Astrocyte of the hippocampus (primary cell): ENCODE measurements around the gene ADH1A.
"Not testable (repeated sequence)": the region's sequence is repeated elsewhere in the genome, so short reads cannot be mapped to it uniquely, and the experiment has no call there.

Experiments used
- DNase-seq: peaks from one replicate; pipeline ENCODE4 v3.0.0; 2011; ENCODE audit warnings: low read depth, low spot score

ADH1A gene

DNA sequence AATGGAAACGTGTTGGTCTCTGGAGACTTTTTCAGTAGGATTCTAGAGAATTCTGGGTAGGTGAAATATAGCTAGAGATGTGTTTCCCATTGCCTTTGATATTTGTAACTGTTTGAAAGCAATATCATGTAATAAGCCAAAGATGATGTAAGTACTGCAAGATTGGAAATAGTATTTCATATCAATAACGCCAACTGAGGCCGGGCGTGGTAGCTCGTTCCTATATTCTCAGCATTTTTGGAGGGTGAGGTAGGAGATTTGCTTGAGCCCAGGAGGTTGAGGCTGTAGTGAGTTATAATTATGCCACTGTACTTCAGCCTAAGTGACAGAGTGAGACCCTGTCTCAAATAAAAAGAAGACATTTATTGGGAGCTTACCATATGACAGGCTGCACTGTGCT is 9.5 kb downstream of the ADH1A start:
- DNase-seq, result no peak

DNA sequence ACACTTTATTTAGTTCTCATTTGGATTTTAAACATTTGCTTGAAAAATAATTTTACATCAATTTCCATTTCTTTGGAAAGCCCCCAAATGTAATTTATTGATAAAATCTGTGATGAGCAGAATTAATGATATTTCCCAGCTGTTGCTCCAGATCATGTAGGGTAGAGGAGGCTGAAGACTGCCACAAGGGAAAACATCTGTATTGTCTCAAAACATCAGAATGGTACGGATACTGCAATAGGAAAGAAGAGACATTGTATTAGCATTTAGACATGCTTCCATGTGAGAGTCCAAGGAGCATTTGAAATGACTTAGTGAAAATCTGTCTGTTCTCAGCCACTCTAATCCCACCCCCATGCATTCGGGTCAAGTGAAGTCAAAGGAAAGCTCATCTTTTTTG is 14.4 kb downstream of the ADH1A start:
- DNase-seq, result no peak

DNA sequence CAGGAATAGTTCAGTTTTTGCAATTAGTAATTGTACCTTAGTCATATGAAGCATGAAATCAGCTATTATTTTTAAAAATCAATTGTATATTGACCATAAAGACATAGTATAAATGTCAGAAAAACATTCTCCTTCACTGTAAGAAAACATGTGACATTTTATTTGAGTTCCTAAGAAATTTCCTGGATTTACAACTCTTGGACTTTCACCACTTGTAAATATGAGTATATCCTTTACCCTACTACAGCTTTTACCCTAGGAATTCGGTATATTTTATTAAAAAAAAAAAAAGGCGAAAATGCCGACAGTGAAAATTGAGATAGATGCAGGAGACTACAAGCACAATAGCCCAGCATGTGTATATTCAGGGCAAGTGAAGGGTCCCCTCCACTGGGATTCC is 14.9 kb downstream of the ADH1A start:
- no peak for DNase-seq

DNA sequence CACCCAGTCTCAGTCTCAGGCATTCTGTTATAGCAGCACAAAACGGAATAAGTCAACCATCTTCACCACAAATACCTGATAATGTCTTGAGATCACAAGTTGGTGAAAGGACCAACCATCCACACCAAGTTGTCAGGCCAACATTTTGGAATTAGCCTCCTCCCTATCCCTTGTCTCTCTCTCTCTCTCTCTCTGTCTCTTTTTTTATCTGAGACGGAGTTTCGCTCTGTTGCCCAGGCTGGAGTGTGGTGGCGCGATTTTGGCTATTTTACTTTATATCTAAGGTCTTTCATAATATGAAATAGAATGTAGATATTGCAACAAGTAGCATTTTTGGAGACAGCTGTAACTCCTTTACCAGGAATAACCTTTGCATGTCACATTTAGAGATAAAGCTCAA is 15.7 kb downstream of the ADH1A start:
- no peak for DNase-seq

DNA sequence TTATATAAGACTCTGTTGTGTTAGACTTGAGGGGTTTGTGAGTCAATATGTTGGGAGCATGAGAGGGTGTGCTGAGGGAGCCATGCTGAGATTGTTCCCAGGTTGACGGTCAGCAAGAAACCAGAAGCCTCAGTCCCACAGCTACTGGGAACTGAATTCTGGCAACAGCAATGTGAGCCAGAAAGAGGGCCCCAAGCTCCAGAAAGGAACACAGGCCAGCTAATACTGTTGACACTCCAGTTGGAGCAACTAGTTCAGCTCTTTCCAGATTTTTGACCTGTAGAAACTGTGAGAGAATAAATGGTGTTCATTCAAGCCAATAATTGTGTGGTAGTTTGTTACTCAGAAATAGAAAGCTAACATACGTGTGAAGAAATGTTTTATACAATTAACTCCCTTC is 17.1 kb downstream of the ADH1A start:
- DNase-seq, result no peak

DNA sequence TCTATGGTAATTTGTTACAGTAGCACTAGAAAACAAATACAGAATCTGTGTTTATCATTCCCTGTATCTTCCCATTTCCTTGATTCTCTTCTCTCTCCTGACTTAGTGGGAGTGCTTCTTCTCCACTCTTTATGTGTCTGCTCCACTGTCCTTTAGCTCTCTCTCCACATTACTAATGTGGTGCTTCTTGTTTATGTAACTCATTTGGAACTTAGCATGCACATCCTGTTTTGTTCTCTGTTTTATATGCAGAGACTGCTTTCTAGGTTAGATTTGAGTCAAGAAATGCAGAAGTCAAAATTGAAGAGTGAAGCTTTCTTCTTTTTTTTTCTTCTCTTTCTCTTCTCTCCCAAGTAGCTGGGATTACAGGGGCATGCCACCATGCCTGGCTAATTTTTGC is 25.9 kb downstream of the ADH1A start:
- DNase-seq, result no peak

DNA sequence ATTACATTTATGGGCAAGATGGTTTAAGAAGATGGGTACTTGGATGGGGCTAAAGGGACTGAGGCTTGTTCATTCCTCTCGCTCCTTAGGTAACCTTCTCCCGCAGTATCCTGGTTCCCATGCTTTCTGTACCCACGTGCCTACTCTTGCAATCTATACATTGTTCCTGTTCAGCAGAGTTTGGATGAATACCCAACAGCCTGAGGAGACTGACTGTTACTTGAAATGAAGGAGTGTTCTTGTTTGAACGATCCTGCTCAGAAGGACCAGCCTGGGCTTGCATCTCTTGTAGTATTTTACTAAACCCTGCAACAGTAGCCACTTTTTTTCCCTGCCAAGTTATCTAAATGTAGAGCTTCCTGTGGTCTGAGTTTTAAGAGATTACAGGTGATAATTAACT is 38.0 kb downstream of the ADH1A start:
- no peak for DNase-seq

DNA sequence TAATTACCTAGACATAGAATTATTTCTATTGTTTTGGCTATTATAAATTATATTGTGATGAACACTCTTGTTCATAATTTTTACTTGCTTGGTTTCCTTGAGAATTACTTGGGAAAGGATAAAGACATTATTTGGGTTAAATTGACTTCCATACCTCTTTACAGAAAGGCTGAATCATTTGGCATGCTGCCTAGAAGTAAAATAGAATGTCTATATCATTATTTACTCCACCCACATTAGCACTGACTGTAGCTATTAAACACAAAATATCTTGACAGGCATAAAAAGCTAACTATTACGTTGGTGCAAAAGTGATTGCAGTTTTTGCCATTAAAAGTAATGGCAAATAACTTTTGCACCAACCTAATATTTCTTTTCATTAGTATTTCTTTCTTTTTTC is 42.1 kb downstream of the ADH1A start:
- DNase-seq, result no peak

DNA sequence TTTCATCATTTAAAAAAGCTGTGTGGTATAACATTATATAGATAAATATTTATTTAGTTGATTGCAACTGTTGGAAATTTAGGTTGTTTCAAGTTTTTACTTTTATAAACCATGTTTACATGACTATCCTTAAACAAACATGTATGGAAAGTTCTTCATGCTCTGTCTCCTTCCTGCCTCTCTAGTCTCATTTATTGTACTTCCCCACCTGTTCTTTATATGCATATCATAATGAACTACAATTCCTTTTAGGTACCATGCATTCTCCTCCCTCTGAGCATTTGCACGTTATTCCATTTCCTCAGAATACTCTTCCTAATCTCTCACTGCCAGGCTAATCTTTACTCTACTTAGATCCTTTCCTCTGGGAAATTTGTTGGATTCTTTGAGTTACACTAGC is 54.8 kb downstream of the ADH1A start:
- no peak for DNase-seq

DNA sequence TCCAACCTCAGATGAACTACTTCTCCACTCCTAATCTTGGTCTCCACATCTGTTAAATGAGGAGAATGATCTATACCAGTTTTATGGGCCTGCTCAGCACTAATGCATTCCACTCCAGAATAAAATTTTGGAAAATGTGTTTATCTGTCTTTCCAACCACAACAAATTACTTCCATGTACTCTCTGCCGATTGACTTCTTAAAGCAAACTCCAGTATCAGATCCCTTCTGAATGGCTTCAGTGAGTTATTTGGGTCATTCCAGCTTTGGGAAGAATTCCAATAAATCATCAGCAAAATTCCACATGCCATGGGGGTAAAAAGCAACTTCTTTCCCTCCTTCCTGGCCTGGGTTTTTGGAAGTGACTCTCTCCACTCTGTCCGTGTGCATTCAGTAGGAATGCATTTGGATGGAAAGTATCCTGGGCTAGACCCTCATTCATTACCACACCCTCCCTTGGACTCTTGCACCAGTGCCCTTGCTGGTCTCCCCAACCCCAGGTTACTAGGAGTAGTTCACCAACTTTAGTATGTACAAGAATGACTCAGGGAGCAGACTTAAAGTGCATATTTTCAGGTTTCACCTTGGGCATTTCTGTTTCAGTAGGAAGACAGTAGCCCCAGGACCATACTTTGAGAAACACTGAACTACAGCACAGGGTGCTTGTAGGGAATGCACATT is 56.3 kb downstream of the ADH1A start:
- DNase-seq, result no peak

DNA sequence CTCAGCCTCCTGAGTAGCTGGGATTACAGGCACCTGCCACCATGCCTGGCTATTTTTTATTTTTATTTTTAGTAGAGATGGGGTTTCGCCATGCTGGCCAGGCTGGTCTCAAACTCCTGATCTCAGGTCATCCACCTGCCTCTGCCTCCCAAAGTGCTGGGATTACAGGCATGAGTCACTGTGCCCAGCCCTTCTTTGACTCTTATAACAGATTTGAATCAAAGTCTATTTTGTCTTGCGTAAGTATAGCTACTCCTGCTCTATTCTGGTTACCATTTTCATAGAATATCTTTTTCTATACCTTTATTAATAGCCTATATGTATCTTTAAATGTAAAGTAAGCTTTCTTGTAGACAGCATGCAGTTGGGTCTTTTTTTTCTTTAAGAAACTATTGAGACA is 57.4 kb downstream of the ADH1A start:
- DNase-seq, result not testable (repeated sequence)

DNA sequence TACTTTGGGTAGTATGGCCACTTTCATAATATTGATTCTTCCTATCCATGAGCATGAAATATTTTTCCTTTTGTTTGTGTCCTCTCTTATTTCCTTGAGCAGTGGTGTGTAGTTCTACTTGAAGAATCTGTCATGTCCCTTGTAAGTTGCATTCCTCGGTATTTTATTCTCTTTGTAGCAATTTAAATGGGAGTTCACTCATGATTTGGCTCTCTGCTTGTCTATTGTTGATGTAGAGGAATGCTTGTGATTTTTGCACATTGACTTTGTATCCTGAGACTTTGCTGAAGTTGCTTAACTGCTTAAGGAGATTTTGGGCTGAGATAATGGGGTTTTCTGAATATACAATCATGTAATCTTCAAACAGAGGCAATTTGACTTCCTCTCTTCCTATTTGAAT is 62.1 kb downstream of the ADH1A start:
- not testable (repeated sequence) for DNase-seq

DNA sequence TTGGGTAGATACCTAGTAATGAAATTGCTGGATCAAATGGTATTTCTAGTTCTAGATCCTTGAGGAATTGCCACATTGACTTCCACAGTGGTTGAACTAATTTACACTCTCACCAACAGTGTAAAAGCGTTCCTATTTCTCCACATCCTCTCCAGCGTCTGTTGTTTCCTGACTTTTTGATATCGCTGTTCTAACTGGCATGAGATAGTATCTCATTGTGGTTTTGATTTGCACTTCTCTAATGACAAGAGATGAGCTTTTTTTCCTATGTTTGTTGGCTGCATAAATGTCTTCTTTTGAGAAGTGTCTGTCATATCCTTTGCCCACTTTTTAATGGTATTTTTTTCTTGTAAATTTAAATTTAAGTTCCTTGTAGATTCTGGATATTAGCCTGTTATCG is 63.1 kb downstream of the ADH1A start:
- not testable (repeated sequence) for DNase-seq
